ENCODE results near the gene GABBR2.
"Not testable (repeated sequence)": the region's sequence is repeated elsewhere in the genome, so short reads cannot be mapped to it uniquely, and the experiment has no call there.

Gene GABBR2

GRCh38 chr9:98690686-98691085 is 18.0 kb downstream of the GABBR2 start:
- no peak for DNase-seq (ENCODE audit: low spot score)
- no peak for TF ChIP-seq CTCF (conservative IDR thresholded peaks at IDR 0.05; ENCODE audit: low read depth)
- ChIA-PET POLR2A (ENCODE audit: low non-redundant PET) (no interaction called here), CTCF (no interaction called here)
- no peak overlapping the region for H3K27ac ChIP-seq

GRCh38 chr9:98688710-98689495 is 19.8 kb downstream of the GABBR2 start:
- DNase-seq (ENCODE audit: low spot score), result no peak
- no peak for TF ChIP-seq CTCF (conservative IDR thresholded peaks at IDR 0.05; ENCODE audit: low read depth)
- CTCF ChIA-PET, result interaction anchor here (0.6 to 1.1 kb wide), 2 partner anchors 10 to 124 kb away, joined by 4 to 5 read pairs; no protein-coding TSS in a partner anchor

GRCh38 chr9:98687911-98688310 is 20.8 kb downstream of the GABBR2 start:
- no peak for DNase-seq (ENCODE audit: low spot score)

More at GRCh38 chr9:98688710-98689495, 19.8 kb downstream of the GABBR2 start:
- no peak overlapping the region for H3K27ac ChIP-seq
- POLR2A ChIA-PET (ENCODE audit: low non-redundant PET), result no interaction called here

GRCh38 chr9:98686961-98687855 is 21.5 kb downstream of the GABBR2 start:
- H3K27ac ChIP-seq, result no peak overlapping the region
- DNase-seq (ENCODE audit: low spot score), result no peak
- CTCF ChIA-PET, result no interaction called here
- POLR2A ChIA-PET (ENCODE audit: low non-redundant PET), result no interaction called here
- TF ChIP-seq CTCF (conservative IDR thresholded peaks at IDR 0.05; ENCODE audit: low read depth), result no peak

More at GRCh38 chr9:98687911-98688310, 20.8 kb downstream of the GABBR2 start:
- TF ChIP-seq CTCF (conservative IDR thresholded peaks at IDR 0.05; ENCODE audit: low read depth), result no peak
- ChIA-PET CTCF (interaction anchor here (0.5 kb wide), 1 partner anchor 9 kb away, joined by 3 read pairs; no protein-coding TSS in a partner anchor), POLR2A (ENCODE audit: low non-redundant PET) (no interaction called here)
- H3K27ac ChIP-seq, result no peak overlapping the region

- POLR2A ChIA-PET (ENCODE audit: low non-redundant PET); CTCF ChIA-PET; H3K27ac ChIP-seq; DNase-seq (ENCODE audit: low spot score): not testable (repeated sequence)
Measured at GRCh38 chr9:98684816-98685215, 23.9 kb downstream of the GABBR2 start.

- ChIA-PET POLR2A (ENCODE audit: low non-redundant PET) (no interaction called here), CTCF (interaction anchor here (0.5 to 1.4 kb wide), 7 partner anchors 11 to 324 kb away, joined by 3 to 5 read pairs (median 3); no protein-coding TSS in a partner anchor)
- DNase-seq (ENCODE audit: low spot score), result peak; percentile 36
- no peak overlapping the region for H3K27ac ChIP-seq
- peak; percentile 43 for TF ChIP-seq CTCF (conservative IDR thresholded peaks at IDR 0.05; ENCODE audit: low read depth)
Measured at GRCh38 chr9:98678244-98678842, 30.4 kb downstream of the GABBR2 start.

Measured in RWPE1 (cell line).